Keratinocyte (primary cell): Measurements from ENCODE around the gene WFS1. TPM values are rescaled to one million over a fixed set of nuclear protein-coding genes. Genes with fewer than 3 reads are reported as not detected.

Experiments
- DNase-seq: peaks from one replicate; pipeline ENCODE4 v3.0.0-alpha.2; 2011; ENCODE audit warnings: low read depth, missing footprints, low spot score
- FAIRE-seq: peaks from 2 replicates; lab custom pipeline; 2011; peaks lifted over from hg19 to GRCh38; lab: Jason Lieb, UNC
- H2AFZ ChIP-seq: 2 replicates; pipeline ENCODE4 v1.6.0; 2012; ENCODE audit warnings: low read length, control low read depth, inconsistent platforms; ENCODE audit not compliant: control insufficient read depth
- H3K27ac ChIP-seq: 2 replicates; pipeline ENCODE4 v1.5.1; 2011; ENCODE audit warnings: low read length; ENCODE audit not compliant: control insufficient read depth, insufficient read depth
- H3K27me3 ChIP-seq: 3 replicates; pipeline ENCODE4 v1.6.0; 2011; ENCODE audit warnings: low read length; ENCODE audit not compliant: control insufficient read depth, insufficient read depth; ENCODE audit errors: extremely low read depth
- H3K36me3 ChIP-seq, 2 experiments: 2 replicates in 1 of 2; 3 replicates in 1 of 2; pipeline ENCODE4 v1.5.1; 2011; ENCODE audit warnings: low read length in 2 of 2, mild to moderate bottlenecking in 1 of 2; ENCODE audit not compliant: control insufficient read depth in 2 of 2, insufficient read depth in 2 of 2; ENCODE audit errors: extremely low read depth in 1 of 2
- H3K4me1 ChIP-seq: 3 replicates; pipeline ENCODE4 v1.5.1; 2011; ENCODE audit warnings: low read length; ENCODE audit not compliant: control insufficient read depth, insufficient read depth; ENCODE audit errors: extremely low read depth
- H3K4me2 ChIP-seq: 3 replicates; pipeline ENCODE4 v1.6.0; 2011; ENCODE audit warnings: low read depth, low read length; ENCODE audit not compliant: control insufficient read depth, insufficient read depth; ENCODE audit errors: extremely low read depth
- H3K4me3 ChIP-seq, 3 experiments: fragments of 200-600 bp in 1 of 3; sonication (generic) in 1 of 3; 2 replicates in 2 of 3; 3 replicates in 1 of 3; pipeline ENCODE4 v1.5.1; 2011 to 2016; ENCODE audit warnings: low read length in 3 of 3, mild to moderate bottlenecking in 3 of 3, control low read depth in 2 of 3, inconsistent platforms in 1 of 3, low read depth in 1 of 3, mixed read lengths in 1 of 3, mixed run types in 1 of 3, moderate library complexity in 1 of 3; ENCODE audit not compliant: control insufficient read depth in 2 of 3, insufficient read depth in 2 of 3; ENCODE audit errors: extremely low read depth in 1 of 3
- H3K79me2 ChIP-seq: 2 replicates; pipeline ENCODE4 v1.6.0; 2012; ENCODE audit warnings: low read length; ENCODE audit not compliant: control insufficient read depth, insufficient read depth
- H3K9ac ChIP-seq: 3 replicates; pipeline ENCODE4 v1.6.0; 2011; ENCODE audit warnings: low read length; ENCODE audit not compliant: control insufficient read depth, insufficient read depth; ENCODE audit errors: extremely low read depth
- H3K9me1 ChIP-seq: 3 replicates; pipeline ENCODE4 v1.6.0; 2011; ENCODE audit warnings: low read length; ENCODE audit not compliant: control insufficient read depth, insufficient read depth; ENCODE audit errors: extremely low read depth
- H3K9me3 ChIP-seq: 2 replicates; pipeline ENCODE4 v1.5.1; 2012; ENCODE audit warnings: low read depth, low read length; ENCODE audit not compliant: control insufficient read depth
- H4K20me1 ChIP-seq: 3 replicates; pipeline ENCODE4 v1.6.0; 2011; ENCODE audit warnings: low read length; ENCODE audit not compliant: control insufficient read depth, insufficient read depth; ENCODE audit errors: extremely low read depth
- CTCF ChIP-seq, 3 experiments: IDR thresholded peaks in 1 of 3; conservative IDR thresholded peaks in 1 of 3; optimal IDR thresholded peaks in 1 of 3; 2 replicates in 2 of 3; 3 replicates in 1 of 3; pipeline versions ENCODE3 to v1.5.1; 2011; ENCODE audit warnings: low read length in 3 of 3, mild to moderate bottlenecking in 3 of 3, moderate library complexity in 2 of 3, control low read depth in 1 of 3, inconsistent platforms in 1 of 3; ENCODE audit not compliant: insufficient read depth in 2 of 3; ENCODE audit errors: extremely low read depth in 1 of 3
- EZH2 ChIP-seq: IDR thresholded peaks from one replicate; pipeline ENCODE4 v1.6.1; 2012; ENCODE audit warnings: inconsistent platforms, mild to moderate bottlenecking, low read length, moderate library complexity
- dilution Hi-C: fragments of 300-500 bp; cut with MboI; formaldehyde crosslinking; loops from one replicate; pipeline ENCODE4 v1.7.0; 2020; ENCODE audit warnings: low sequenced_read_pairs; ENCODE audit not compliant: extremely low pct_ligation_motif_present
- polyA plus RNA-seq, 5 experiments: library from polyadenylated mRNA; depleted of rRNA in 3 of 5; stranded (reverse) in 3 of 5; stranded (forward) in 1 of 5; unstranded in 1 of 5; fragments of >200 nt; gene quantifications; 1 replicate in 1 of 5; 2 replicates in 3 of 5; 3 replicates in 1 of 5; pipeline versions ENCODE4 v1.2.1 to v1.2.3, GENCODE V29; 2011 to 2012; ENCODE audit warnings: missing spikeins in 2 of 5, low read depth in 1 of 5, low replicate concordance in 1 of 5

WFS1 gene
- polyA plus RNA-seq, 1 donor (not counting 4 experiments of a cell fraction or from before 2014, with no cell fraction given): 7.0 TPM

GRCh38 chr4:6293661-6294060 lies 24.0 kb downstream of the WFS1 start:
- no peak overlapping the region for H3K27ac ChIP-seq
- H3K4me2 ChIP-seq: no peak overlapping the region
- DNase-seq (no peak), FAIRE-seq (no peak)
- H2AFZ ChIP-seq: no peak overlapping the region
- H3K27me3 ChIP-seq: no peaks in the 10 kb centered on the region
- H3K9me1 ChIP-seq: no peaks in the 10 kb centered on the region
- dilution Hi-C loops: no loop called here
- H3K4me3 ChIP-seq: no peak overlapping the region
- H4K20me1 ChIP-seq: no peaks in the 10 kb centered on the region
- H3K79me2 ChIP-seq: no peaks in the 10 kb centered on the region
- H3K36me3 ChIP-seq: peaks cover 0 to 8% of the 10 kb centered on the region in 2 experiments
- no peaks in the 10 kb centered on the region for H3K4me1 ChIP-seq
- H3K9ac ChIP-seq: no peak overlapping the region
- TF ChIP-seq CTCF (optimal IDR thresholded peaks at IDR 0.05 in 1 of 3, IDR thresholded peaks at IDR 0.05 in 1 of 3, conservative IDR thresholded peaks at IDR 0.05 in 1 of 3; ENCODE audit: extremely low read depth in 1 of 3, insufficient read depth in 2 of 3, low read length in 3 of 3) (no peak), EZH2 (no peak)
- H3K9me3 ChIP-seq: no peaks in the 10 kb centered on the region

- dilution Hi-C loops: no loop called here
- no peaks in the 10 kb centered on the region for H3K27me3 ChIP-seq
- no peak for FAIRE-seq
Observed at GRCh38 chr4:6294705-6295421, 25.2 kb downstream of the WFS1 start.

More at GRCh38 chr4:6294705-6295421, 25.2 kb downstream of the WFS1 start:
- H4K20me1 ChIP-seq: no peaks in the 10 kb centered on the region
- H3K79me2 ChIP-seq: no peaks in the 10 kb centered on the region
- no peaks in the 10 kb centered on the region for H3K9me3 ChIP-seq
- H3K4me1 ChIP-seq: no peaks in the 10 kb centered on the region
- DNase-seq: no peak
- no peak overlapping the region for H3K4me2 ChIP-seq
- H3K4me3 ChIP-seq: no peak overlapping the region
- no peak overlapping the region for H3K9ac ChIP-seq
- H2AFZ ChIP-seq: no peak overlapping the region
- no peak for TF ChIP-seq CTCF (optimal IDR thresholded peaks at IDR 0.05 in 1 of 3, IDR thresholded peaks at IDR 0.05 in 1 of 3, conservative IDR thresholded peaks at IDR 0.05 in 1 of 3; ENCODE audit: extremely low read depth in 1 of 3, insufficient read depth in 2 of 3, low read length in 3 of 3)
- no peak for TF ChIP-seq EZH2
- H3K36me3 ChIP-seq: peaks cover 0 to 8% of the 10 kb centered on the region in 2 experiments
- no peaks in the 10 kb centered on the region for H3K9me1 ChIP-seq
- H3K27ac ChIP-seq: no peak overlapping the region
